Esophagus squamous epithelium (tissue), 5 donors: ENCODE data around the gene SH3PXD2B. TPM values are rescaled to one million over a fixed set of nuclear protein-coding genes. Genes with fewer than 3 reads are reported as not detected.
A peak's percentile ranks its signal among the peaks of the same experiment; 100 is the strongest.

ENCODE experiments used
- DNase-seq: peaks from one replicate; lab custom pipeline; 2025; lab: John Stamatoyannopoulos, UW
- H3K27ac ChIP-seq, 4 donors: fragments of 200-600 bp; sonication (generic); one replicate each; pipeline ENCODE4 v1.5.1; 2016 to 2019; ENCODE audit warnings: mild to moderate bottlenecking in 1 of 4
- H3K27me3 ChIP-seq, 4 donors: fragments of 200-600 bp; sonication (generic); 1 replicate in 3 of 4; 2 replicates in 1 of 4; pipeline versions ENCODE4 v1.5.1 to v1.6.0; 2017 to 2021; ENCODE audit warnings: antibody characterized with exemption in 1 of 4
- H3K36me3 ChIP-seq, 3 donors: fragments of 200-600 bp; sonication (generic); one replicate each; pipeline ENCODE4 v1.5.1; 2016 to 2019
- H3K4me1 ChIP-seq, 3 donors: fragments of 200-600 bp; sonication (generic); one replicate each; pipeline ENCODE4 v1.5.1; 2017 to 2019
- H3K4me3 ChIP-seq, 4 donors: fragments of 200-600 bp; sonication (generic); 1 replicate in 3 of 4; 2 replicates in 1 of 4; pipeline ENCODE4 v1.5.1; 2016 to 2019; ENCODE audit warnings: mild to moderate bottlenecking in 2 of 4, moderate library complexity in 1 of 4
- H3K9me3 ChIP-seq, 3 donors: fragments of 200-600 bp; sonication (generic); one replicate each; pipeline ENCODE4 v1.5.1; 2016 to 2019
- CTCF ChIP-seq, 6 experiments: fragments of 450-650 bp in 4 of 6; fragments of 200-600 bp in 2 of 6; sonication (generic) in 2 of 6; IDR thresholded peaks; one replicate each; pipeline ENCODE4 v1.5.1; 2016 to 2019; ENCODE audit warnings: antibody characterized with exemption in 6 of 6, mild to moderate bottlenecking in 4 of 6, moderate library complexity in 4 of 6
- POLR2A ChIP-seq, 4 donors: fragments of 450-650 bp; IDR thresholded peaks; one replicate each; pipeline ENCODE4 v1.6.1; 2017; ENCODE audit warnings: antibody characterized with exemption in 4 of 4, mild to moderate bottlenecking in 4 of 4, moderate library complexity in 3 of 4
- WGBS, 2 donors: methylation state at CpG; one replicate each; pipeline ENCODE4 v1.1.5; 2018; 5-methylcytosine and 5-hydroxymethylcytosine counted together
- intact Hi-C: fragments of 100-400 bp; cut with DNase I; formaldehyde crosslinking; loops from one replicate; pipeline ENCODE4 v1.15.0; 2022
- total RNA-seq, 4 donors: library from RNA; depleted of rRNA; stranded (reverse); fragments of >200 nt; gene quantifications; one replicate each; pipeline ENCODE4 v1.1.0, GENCODE V29; 2016
- donor health status: DM: yes; HTN: yes; CAD: no.

SH3PXD2B gene
- total RNA-seq, 4 donors from 2014 or later = 7.1 to 22.1 (median 13.8) TPM

- H3K4me1 ChIP-seq = peaks cover 0 to 8% (median 0%) of the 10 kb centered on the region in 3 donors
- H3K27me3 ChIP-seq = no peaks in the 10 kb centered on the region
- intact Hi-C loops = no loop called here
- H3K36me3 ChIP-seq = peaks cover 0 to 43% (median 0%) of the 10 kb centered on the region in 3 donors
- TF ChIP-seq POLR2A (IDR thresholded peaks at IDR 0.05) = no peak
- TF ChIP-seq CTCF (IDR thresholded peaks at IDR 0.05) = no peak
- no peaks in the 10 kb centered on the region for H3K9me3 ChIP-seq
- 100% methylated on average over 2 of the region's 2 CpGs; no CpG with 5 or more reads in 1 of the 2 donors for WGBS, 2 donors
- H3K27ac ChIP-seq = no peak overlapping the region
- DNase-seq = no peak
- no peak overlapping the region for H3K4me3 ChIP-seq
These were observed 89.6 kb downstream of the SH3PXD2B start for GRCh38 chr5:172364773-172365172.

GRCh38 chr5:172362755-172363154 is 91.6 kb downstream of the SH3PXD2B start:
- intact Hi-C loops = no loop called here
- DNase-seq = no peak
- Histone ChIP-seq H3K9me3 (no peaks in the 10 kb centered on the region), H3K27me3 (no peaks in the 10 kb centered on the region), H3K36me3 (peaks cover 4 to 63% (median 6%) of the 10 kb centered on the region in 3 donors), H3K27ac (no peak overlapping the region), H3K4me3 (no peak overlapping the region), H3K4me1 (peaks cover 0 to 8% (median 0%) of the 10 kb centered on the region in 3 donors)
- WGBS, 2 donors = 76 to 79% methylated on average over 4 of the region's 4 CpGs
- TF ChIP-seq CTCF (IDR thresholded peaks at IDR 0.05) (no peak), POLR2A (IDR thresholded peaks at IDR 0.05) (no peak)

GRCh38 chr5:172361566-172362238 is 92.6 kb downstream of the SH3PXD2B start:
- peaks cover 6 to 74% (median 10%) of the 10 kb centered on the region in 3 donors for H3K36me3 ChIP-seq
- intact Hi-C loops = no loop called here
- H3K27ac ChIP-seq = peak overlapping the region in 1 of 4 donors; percentile 14
- DNase-seq = no peak
- peaks cover 0 to 8% (median 0%) of the 10 kb centered on the region in 3 donors for H3K4me1 ChIP-seq
- 31 to 66% methylated on average over 9 of the region's 9 CpGs for WGBS, 2 donors
- no peaks in the 10 kb centered on the region for H3K27me3 ChIP-seq
- H3K9me3 ChIP-seq = no peaks in the 10 kb centered on the region
- TF ChIP-seq POLR2A (IDR thresholded peaks at IDR 0.05) (no peak), CTCF (IDR thresholded peaks at IDR 0.05) (no peak)
- H3K4me3 ChIP-seq = no peak overlapping the region

- intact Hi-C loops = no loop called here
- Histone ChIP-seq H3K4me3 (no peak overlapping the region), H3K9me3 (no peaks in the 10 kb centered on the region), H3K36me3 (peaks cover 12 to 92% (median 21%) of the 10 kb centered on the region in 3 donors), H3K27me3 (no peaks in the 10 kb centered on the region), H3K27ac (no peak overlapping the region), H3K4me1 (peaks cover 0 to 8% (median 0%) of the 10 kb centered on the region in 3 donors)
- 95 to 100% methylated on average over 2 to 7 of the region's 7 CpGs for WGBS, 2 donors
- no peak for DNase-seq
- TF ChIP-seq CTCF (IDR thresholded peaks at IDR 0.05) (no peak), POLR2A (IDR thresholded peaks at IDR 0.05) (no peak)
These were observed 96.0 kb downstream of the SH3PXD2B start for GRCh38 chr5:172358345-172358744.

GRCh38 chr5:172356527-172356926 is 97.8 kb downstream of the SH3PXD2B start:
- no peak overlapping the region for H3K27ac ChIP-seq

More at GRCh38 chr5:172356527-172356926, 97.8 kb downstream of the SH3PXD2B start:
- intact Hi-C loops = no loop called here
- Histone ChIP-seq H3K4me3 (no peak overlapping the region), H3K9me3 (no peaks in the 10 kb centered on the region), H3K27me3 (no peaks in the 10 kb centered on the region), H3K4me1 (peaks cover 0 to 3% (median 0%) of the 10 kb centered on the region in 3 donors), H3K36me3 (peaks cover 16 to 92% (median 23%) of the 10 kb centered on the region in 3 donors)
- DNase-seq = no peak
- TF ChIP-seq POLR2A (IDR thresholded peaks at IDR 0.05) (no peak), CTCF (IDR thresholded peaks at IDR 0.05) (no peak)
- WGBS, 2 donors = 93 to 94% methylated on average over 5 to 6 of the region's 10 CpGs
